Measurements from ENCODE around the gene NRN1L. TPM values are rescaled to one million over a fixed set of nuclear protein-coding genes. Genes with fewer than 3 reads are reported as not detected.
"Not testable (repeated sequence)": the region's sequence is repeated elsewhere in the genome, so short reads cannot be mapped to it uniquely, and the experiment has no call there.

Gene NRN1L
- total RNA-seq, 2 experiments from 2014 or later: not detected

DNA sequence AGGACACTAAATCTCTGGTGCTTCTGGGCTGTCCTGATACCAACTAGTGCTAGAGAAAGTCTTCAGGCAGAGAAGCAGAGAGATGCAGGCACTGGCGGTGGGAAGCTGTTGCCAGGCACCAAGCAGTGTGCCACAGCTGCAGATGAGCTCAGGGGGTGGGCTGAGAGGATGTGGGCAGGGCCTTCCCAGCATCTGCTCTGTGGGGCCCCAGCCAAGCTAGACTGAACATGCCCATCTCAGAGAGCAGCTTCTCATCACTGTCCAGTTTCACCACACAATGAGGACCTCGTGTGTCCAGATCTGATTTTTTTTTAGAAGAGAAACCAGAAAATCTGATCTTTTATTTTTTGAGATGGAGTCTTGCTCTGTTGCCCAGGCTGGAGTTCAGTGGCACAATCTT lies 25.5 kb downstream of the NRN1L start:
- H3K4me1 Mint-ChIP-seq (ENCODE audit: low read depth): peaks cover 21% of the 10 kb centered on the region
- intact Hi-C loops (cut with micrococcal nuclease): no loop called here
- CTCF ChIA-PET: interaction anchor here (0.7 to 2.3 kb wide), 4 partner anchors 13 to 127 kb away, joined by 3 to 11 read pairs (median 4); partner anchors contain the start of gene NRN1L
- H3K9me3 Mint-ChIP-seq: no peaks in the 10 kb centered on the region
- no peaks in the 10 kb centered on the region for H3K27me3 Mint-ChIP-seq (ENCODE audit: low read depth)
- peaks cover 5% of the 10 kb centered on the region for H3K36me3 Mint-ChIP-seq (ENCODE audit: low read depth)
- H3K4me3 Mint-ChIP-seq: no peak overlapping the region
- H3K27ac Mint-ChIP-seq: peak overlapping the region; percentile 56
- peak; percentile 83 for DNase-seq

DNA sequence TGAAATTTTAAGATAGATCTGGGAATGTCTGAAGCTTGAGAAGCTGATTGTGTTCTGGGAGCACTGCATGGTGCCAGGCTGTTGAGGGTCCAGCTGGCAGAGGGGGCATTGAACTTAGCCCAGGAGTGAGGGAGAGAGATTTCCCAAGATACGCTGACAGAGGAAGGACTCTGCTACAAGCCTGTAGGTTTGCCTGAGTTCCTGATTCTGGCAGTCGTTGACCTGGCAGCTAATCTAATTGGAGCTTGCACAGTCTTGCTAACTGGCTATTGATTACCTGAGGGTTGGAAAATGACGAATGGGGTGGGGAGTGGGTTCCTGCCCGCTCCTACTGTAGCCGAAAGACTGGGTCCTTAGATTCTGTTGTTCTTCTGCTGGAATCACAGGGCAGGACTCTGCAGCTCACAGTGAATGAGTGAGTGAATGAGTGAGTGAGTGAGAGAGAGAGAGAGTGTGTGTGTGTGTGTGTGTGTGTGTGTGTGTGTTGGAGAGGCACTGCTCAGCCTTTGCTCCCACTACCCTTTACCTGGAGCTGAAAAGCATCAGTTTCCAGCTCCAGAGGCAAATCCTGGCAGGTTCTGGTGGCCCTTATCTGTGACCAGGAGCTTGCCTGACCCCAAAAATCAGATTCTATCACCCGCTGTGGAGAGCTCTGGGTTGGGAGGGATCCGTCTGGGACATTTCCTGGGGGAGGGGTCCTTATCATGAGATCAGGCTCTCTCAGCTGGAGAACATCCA lies 30.2 kb downstream of the NRN1L start:
- intact Hi-C loops (cut with micrococcal nuclease): loop anchor here (5.0 kb wide), 1 partner anchor 353 kb away; the partner anchor contains the start of gene CTCF
- no peak overlapping the region for H3K4me3 Mint-ChIP-seq
- H3K9me3 Mint-ChIP-seq: no peaks in the 10 kb centered on the region
- H3K27ac Mint-ChIP-seq: no peak overlapping the region
- H3K36me3 Mint-ChIP-seq (ENCODE audit: low read depth): peaks cover 2% of the 10 kb centered on the region
- CTCF ChIA-PET: interaction anchor here (0.7 to 2.4 kb wide), 8 partner anchors 14 to 182 kb away, joined by 3 to 6 read pairs (median 4); no protein-coding TSS in a partner anchor
- peaks cover 37% of the 10 kb centered on the region for H3K4me1 Mint-ChIP-seq (ENCODE audit: low read depth)
- no peak for DNase-seq
- no peaks in the 10 kb centered on the region for H3K27me3 Mint-ChIP-seq (ENCODE audit: low read depth)

DNA sequence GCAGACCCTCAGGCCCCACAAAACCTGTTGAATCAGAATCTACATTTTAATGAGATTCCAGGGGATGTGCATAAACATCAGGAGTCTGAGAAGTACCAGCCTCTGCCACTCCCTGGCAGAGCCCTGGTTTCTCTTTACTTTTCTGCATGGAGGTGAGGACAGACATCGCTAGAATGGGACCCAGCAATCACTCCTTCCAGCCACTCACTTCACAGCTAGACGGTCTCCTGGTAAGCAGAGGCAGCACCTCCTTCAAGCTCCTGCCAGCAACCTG lies 30.7 kb downstream of the NRN1L start:
- CTCF ChIA-PET: interaction anchor here (0.7 to 2.4 kb wide), 6 partner anchors 26 to 138 kb away, joined by 3 to 6 read pairs (median 4); no protein-coding TSS in a partner anchor
- H3K27me3 Mint-ChIP-seq (ENCODE audit: low read depth); H3K9me3 Mint-ChIP-seq; H3K27ac Mint-ChIP-seq; DNase-seq; H3K36me3 Mint-ChIP-seq (ENCODE audit: low read depth); H3K4me3 Mint-ChIP-seq: not testable (repeated sequence)
- H3K4me1 Mint-ChIP-seq (ENCODE audit: low read depth): peaks cover 32% of the 10 kb centered on the region
- intact Hi-C loops (cut with micrococcal nuclease): loop anchor here (5.0 kb wide), 1 partner anchor 353 kb away; the partner anchor contains the start of gene CTCF

DNA sequence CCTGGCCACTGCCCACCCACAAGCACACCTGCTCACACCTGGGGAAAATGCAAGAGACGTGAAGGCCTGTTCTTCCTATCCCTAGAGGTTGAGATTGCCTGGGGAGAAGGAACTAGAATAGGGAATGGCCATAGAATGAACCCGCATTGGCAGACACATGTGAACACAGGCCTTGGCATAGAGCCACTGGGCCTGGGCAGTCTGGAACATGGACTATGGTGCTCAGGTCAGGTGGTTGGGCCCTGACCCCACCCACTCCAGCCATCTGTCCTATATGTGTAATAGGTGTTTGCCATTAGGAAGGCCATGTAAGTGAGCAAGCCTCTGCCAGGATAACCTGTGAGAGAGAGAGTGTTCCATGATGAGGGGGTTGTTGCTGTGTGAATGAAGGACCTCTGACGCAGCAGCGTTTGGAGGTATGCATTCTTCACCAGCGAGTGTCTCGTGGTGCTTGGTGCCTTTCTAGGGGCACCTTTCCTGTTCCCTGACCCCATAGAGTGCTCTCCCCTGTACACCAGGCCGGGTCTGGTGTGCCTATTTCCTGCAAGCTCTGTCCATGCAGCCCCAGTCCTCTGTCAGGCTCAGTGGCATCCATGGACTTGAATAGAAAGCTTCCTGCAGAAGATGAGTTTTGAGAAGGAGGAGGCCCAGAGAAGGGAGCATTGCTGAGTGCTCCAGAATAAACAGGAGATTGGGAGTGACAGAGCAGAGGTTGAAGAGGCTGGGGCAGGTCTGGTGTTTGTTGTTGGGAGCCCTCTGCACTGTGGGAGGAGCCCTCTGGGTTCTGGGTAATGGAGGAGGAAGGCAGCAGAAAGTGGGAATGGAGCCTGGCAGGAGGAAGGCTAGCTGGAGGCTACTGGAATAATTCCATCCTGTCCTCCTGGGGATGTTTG lies 31.4 kb downstream of the NRN1L start:
- peaks cover 28% of the 10 kb centered on the region for H3K4me1 Mint-ChIP-seq (ENCODE audit: low read depth)
- intact Hi-C loops (cut with micrococcal nuclease): loop anchor here (5.0 kb wide), 1 partner anchor 354 kb away; the partner anchor contains the start of gene CTCF
- CTCF ChIA-PET: interaction anchor here (1.0 to 4.7 kb wide), 4 partner anchors 28 to 125 kb away, joined by 3 to 25 read pairs (median 4); partner anchors contain the start of gene NRN1L
- peaks cover 2% of the 10 kb centered on the region for H3K36me3 Mint-ChIP-seq (ENCODE audit: low read depth)
- H3K27ac Mint-ChIP-seq: peak overlapping the region; percentile 27
- no peak overlapping the region for H3K4me3 Mint-ChIP-seq
- no peak for DNase-seq
- no peaks in the 10 kb centered on the region for H3K9me3 Mint-ChIP-seq
- H3K27me3 Mint-ChIP-seq (ENCODE audit: low read depth): no peaks in the 10 kb centered on the region

DNA sequence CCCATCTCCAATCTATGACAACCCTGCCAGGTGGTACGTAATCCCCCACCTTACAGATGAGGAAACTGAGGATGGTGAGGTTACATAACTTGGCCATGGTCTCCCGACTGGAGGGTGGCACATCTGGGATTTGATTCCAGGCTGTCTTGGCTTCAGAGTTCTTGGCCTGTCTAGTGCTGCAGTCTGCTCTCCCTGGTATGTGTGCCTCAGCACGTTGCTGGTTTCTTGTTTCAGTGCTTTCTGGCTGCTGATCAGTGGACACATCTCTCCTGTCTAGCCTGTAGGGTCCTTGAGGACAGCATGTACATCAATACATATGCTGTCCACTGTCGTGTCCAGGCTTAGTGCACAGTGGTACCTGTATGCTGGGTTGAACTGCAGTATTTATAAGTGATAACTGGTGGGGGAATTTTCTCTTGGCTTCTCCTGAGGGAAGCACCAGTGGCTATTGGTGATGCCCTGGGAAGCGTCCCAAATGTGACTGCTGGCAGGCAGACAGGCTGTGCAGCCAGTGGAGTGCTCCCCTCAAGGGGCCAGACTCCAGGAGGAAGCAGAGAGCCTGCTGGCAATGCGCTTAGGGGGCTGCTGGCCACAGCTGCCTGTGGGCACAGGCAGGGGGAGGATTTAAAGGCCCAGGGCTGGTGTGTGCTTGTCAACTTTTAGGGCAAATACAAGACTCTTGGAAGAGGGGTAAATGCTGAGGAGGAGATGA lies 32.6 kb downstream of the NRN1L start:
- Mint-ChIP-seq H3K27ac (peak overlapping the region; percentile 89), H3K36me3 (ENCODE audit: low read depth) (peaks cover 2% of the 10 kb centered on the region), H3K4me3 (no peak overlapping the region), H3K9me3 (no peaks in the 10 kb centered on the region), H3K4me1 (ENCODE audit: low read depth) (peaks cover 36% of the 10 kb centered on the region), H3K27me3 (ENCODE audit: low read depth) (no peaks in the 10 kb centered on the region)
- DNase-seq: no peak
- CTCF ChIA-PET: interaction anchor here (1.0 to 4.7 kb wide), 3 partner anchors 32 to 246 kb away, joined by 3 to 25 read pairs (median 3); partner anchors contain the start of gene NRN1L
- intact Hi-C loops (cut with micrococcal nuclease): loop anchor here (5.0 kb wide), 1 partner anchor 355 kb away; the partner anchor contains the start of gene CTCF

DNA sequence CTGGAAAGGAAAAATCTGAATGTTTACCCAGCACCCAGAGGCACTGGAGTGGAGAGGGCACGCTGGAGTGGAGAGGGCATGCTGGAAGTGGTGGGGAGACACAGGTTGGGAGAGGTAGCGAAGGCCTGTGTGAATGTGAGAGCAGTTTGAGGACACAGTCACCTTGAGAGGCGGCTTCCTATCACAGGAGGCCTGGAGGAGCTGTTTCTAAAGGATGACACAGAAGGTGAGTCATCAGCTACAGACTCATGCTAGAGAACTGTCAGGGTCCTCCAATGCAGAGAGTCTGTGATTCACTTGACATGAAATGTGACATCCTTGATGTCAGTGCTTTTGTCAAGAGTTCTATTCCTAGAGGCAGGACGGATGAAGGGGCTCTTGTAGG lies 33.2 kb downstream of the NRN1L start:
- H3K27me3 Mint-ChIP-seq (ENCODE audit: low read depth): no peaks in the 10 kb centered on the region
- CTCF ChIA-PET: interaction anchor here (0.5 to 4.7 kb wide), 5 partner anchors 33 to 849 kb away, joined by 3 to 25 read pairs (median 3); partner anchors contain the start of gene NRN1L
- H3K4me3 Mint-ChIP-seq: no peak overlapping the region
- H3K27ac Mint-ChIP-seq: peak overlapping the region; percentile 89
- intact Hi-C loops (cut with micrococcal nuclease): loop anchor here (1.0 to 5.0 kb wide), 6 partner anchors 10 to 356 kb away; partner anchors contain the start of genes CTCF and THAP11
- H3K36me3 Mint-ChIP-seq (ENCODE audit: low read depth): peaks cover 2% of the 10 kb centered on the region
- peaks cover 38% of the 10 kb centered on the region for H3K4me1 Mint-ChIP-seq (ENCODE audit: low read depth)
- DNase-seq: peak; percentile 81
- H3K9me3 Mint-ChIP-seq: no peaks in the 10 kb centered on the region

DNA sequence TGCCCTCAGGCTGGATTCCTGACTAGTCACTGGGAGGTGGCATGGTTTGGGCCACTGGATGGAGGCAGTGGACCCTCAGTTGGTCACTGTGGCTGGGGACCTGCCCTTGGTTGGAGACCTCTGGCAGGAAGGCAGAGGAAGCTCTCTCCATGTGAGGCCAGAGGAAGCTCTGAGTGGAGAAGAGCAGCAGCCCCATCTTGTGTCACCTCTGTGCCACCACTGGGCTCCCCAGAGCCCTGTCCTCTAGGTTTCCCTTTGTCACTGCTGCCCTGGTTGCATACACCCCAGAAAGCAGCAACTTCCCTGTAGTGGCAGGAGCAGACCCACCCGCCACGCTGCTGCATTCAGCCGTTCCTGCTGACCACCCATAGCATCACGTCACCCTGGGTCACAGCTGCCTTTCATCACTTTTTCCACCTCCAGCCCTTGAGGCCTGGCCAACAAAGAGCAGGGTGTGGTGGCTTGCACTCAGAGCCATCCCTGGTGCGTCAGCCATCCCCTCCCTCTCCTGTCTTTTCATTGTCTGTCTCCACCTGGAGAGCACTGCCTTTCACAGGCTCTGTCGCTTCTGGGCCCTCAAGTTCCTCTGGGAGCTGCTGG lies 35.0 kb downstream of the NRN1L start:
- no peaks in the 10 kb centered on the region for H3K9me3 Mint-ChIP-seq
- CTCF ChIA-PET: interaction anchor here (1.6 to 4.7 kb wide), 3 partner anchors 9 to 103 kb away, joined by 6 to 25 read pairs (median 7); partner anchors contain the start of gene NRN1L
- H3K27me3 Mint-ChIP-seq (ENCODE audit: low read depth): no peaks in the 10 kb centered on the region
- no peak overlapping the region for H3K27ac Mint-ChIP-seq
- peaks cover 2% of the 10 kb centered on the region for H3K36me3 Mint-ChIP-seq (ENCODE audit: low read depth)
- H3K4me1 Mint-ChIP-seq (ENCODE audit: low read depth): peaks cover 38% of the 10 kb centered on the region
- DNase-seq: peak; percentile 35
- intact Hi-C loops (cut with micrococcal nuclease): loop anchor here (1.0 to 5.0 kb wide), 5 partner anchors 37 to 357 kb away; partner anchors contain the start of genes CTCF and THAP11
- H3K4me3 Mint-ChIP-seq: no peak overlapping the region

DNA sequence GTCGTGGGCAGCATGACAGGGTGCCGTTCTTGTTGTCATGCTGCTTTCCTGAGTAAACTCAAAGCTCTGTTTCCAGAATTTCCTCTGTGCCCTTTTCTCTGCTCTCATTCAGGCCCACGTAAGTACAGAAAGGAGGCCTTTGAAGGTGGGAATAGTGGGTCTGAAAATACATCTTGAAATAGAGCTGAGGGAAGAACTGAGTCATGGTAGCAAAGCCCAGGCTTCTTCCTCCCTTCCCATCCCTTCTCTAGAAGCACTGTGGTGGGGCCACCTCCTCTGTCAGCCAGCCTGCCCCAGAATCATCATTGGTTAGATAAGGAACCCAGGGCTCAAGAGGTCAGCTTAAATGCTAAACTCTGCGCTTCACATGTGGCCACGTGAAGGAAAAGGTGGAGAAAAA lies 37.5 kb downstream of the NRN1L start:
- H3K27me3 Mint-ChIP-seq (ENCODE audit: low read depth): no peaks in the 10 kb centered on the region
- no peak overlapping the region for H3K4me3 Mint-ChIP-seq
- peak overlapping the region; percentile 79 for H3K27ac Mint-ChIP-seq
- CTCF ChIA-PET: interaction anchor here (0.9 to 1.7 kb wide), 3 partner anchors 38 to 401 kb away, joined by 3 to 6 read pairs (median 3); no protein-coding TSS in a partner anchor
- H3K36me3 Mint-ChIP-seq (ENCODE audit: low read depth): no peaks in the 10 kb centered on the region
- intact Hi-C loops (cut with micrococcal nuclease): no loop called here
- no peaks in the 10 kb centered on the region for H3K9me3 Mint-ChIP-seq
- DNase-seq: no peak
- peaks cover 25% of the 10 kb centered on the region for H3K4me1 Mint-ChIP-seq (ENCODE audit: low read depth)

DNA sequence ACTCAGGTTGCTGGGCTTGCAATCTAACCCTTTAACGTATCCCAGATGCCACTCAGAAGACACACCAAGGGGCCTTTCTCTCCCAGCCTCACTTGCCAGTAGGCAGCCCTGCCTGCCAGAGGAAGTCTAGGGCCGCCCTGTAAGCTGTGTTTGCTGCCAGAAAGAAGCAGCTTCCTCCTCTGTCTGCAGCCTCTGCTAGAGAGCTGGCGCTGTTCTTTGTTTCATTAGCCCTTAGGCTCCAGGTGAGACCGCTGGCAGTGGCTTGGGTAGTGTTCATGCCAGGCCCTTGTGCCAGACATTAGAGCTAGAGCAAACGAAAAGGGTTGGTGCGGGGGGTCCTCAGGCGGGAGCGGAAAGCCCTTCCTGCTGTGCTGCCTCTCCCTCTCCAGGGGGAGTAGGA lies 38.1 kb downstream of the NRN1L start:
- Mint-ChIP-seq H3K36me3 (ENCODE audit: low read depth) (no peaks in the 10 kb centered on the region), H3K4me1 (ENCODE audit: low read depth) (peaks cover 20% of the 10 kb centered on the region), H3K4me3 (no peak overlapping the region), H3K27me3 (ENCODE audit: low read depth) (no peaks in the 10 kb centered on the region), H3K27ac (peak overlapping the region; percentile 79), H3K9me3 (no peaks in the 10 kb centered on the region)
- intact Hi-C loops (cut with micrococcal nuclease): no loop called here
- CTCF ChIA-PET: interaction anchor here (1.0 to 1.7 kb wide), 3 partner anchors 39 to 402 kb away, joined by 3 to 6 read pairs (median 5); no protein-coding TSS in a partner anchor
- DNase-seq: no peak

DNA sequence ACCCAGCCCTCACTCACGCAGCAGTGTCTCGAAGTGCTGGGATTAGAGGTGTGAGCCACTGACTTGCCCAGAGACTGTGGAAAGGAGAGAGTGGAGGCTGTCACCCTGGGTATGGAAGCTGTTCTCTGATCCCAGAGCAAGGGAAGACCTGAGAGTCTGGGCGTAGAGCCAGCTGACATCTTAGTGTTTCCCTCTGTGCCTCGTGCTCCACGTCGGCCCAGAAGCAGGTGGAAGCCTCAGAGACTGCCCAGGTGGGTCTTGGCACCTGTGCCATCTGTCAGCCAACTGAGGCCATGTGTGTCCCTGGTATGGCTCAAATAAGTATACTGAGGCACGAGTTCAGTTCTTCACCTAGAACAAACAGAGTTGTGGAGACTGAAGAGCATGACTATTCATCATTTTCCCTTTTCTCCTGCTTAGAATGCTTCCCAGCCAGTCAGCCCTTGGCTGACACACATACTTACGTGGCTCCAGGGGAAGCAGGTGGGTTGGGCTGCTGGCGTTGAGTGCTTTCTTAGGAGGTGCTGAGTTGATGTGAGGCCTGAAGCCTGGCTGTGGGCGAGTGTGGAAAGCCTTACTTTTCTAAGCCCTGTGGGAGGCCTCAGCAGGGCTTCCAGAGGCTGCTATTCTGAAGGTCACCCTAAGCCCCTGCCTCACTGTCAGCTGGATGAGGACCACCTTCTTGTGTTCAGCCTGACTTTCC lies 38.9 kb downstream of the NRN1L start:
- DNase-seq: no peak
- intact Hi-C loops (cut with micrococcal nuclease): no loop called here
- Mint-ChIP-seq H3K36me3 (ENCODE audit: low read depth) (no peaks in the 10 kb centered on the region), H3K4me1 (ENCODE audit: low read depth) (peaks cover 13% of the 10 kb centered on the region), H3K27me3 (ENCODE audit: low read depth) (no peaks in the 10 kb centered on the region), H3K9me3 (no peaks in the 10 kb centered on the region), H3K27ac (no peak overlapping the region), H3K4me3 (no peak overlapping the region)
- CTCF ChIA-PET: interaction anchor here (0.7 to 1.1 kb wide), 3 partner anchors 38 to 107 kb away, joined by 3 to 5 read pairs (median 4); no protein-coding TSS in a partner anchor
